SK-N-SH treated with all-trans-retinoic acid at 6 μM for 48 hours (cell line): ENCODE measurements around the gene AATF.

ENCODE experiments used
- OSR1 ChIP-seq: fragments of 250-450 bp; sonication (Bioruptor Pico); IDR thresholded peaks from 2 replicates; pipeline ENCODE4 v1.8.0; 2022; ENCODE audit warnings: moderate library complexity, mild to moderate bottlenecking, inconsistent platforms
- PPARA ChIP-seq: fragments of 250-450 bp; sonication (Bioruptor Pico); IDR thresholded peaks from 2 replicates; pipeline ENCODE4 v1.5.0; 2020; ENCODE audit warnings: mild to moderate bottlenecking, borderline replicate concordance
- ZFP3 ChIP-seq: fragments of 250-450 bp; sonication (Bioruptor Pico); IDR thresholded peaks from 2 replicates; pipeline ENCODE4 v1.5.0; 2020; ENCODE audit warnings: mild to moderate bottlenecking, moderate library complexity
- TF ChIP-seq, protein P1 (sequence below): fragments of 250-450 bp; sonication (Bioruptor Pico); IDR thresholded peaks from 2 replicates; pipeline ENCODE4 v1.8.0; 2020; ENCODE audit warnings: mild to moderate bottlenecking, moderate library complexity, borderline replicate concordance

- TF ChIP-seq, protein P1, sequence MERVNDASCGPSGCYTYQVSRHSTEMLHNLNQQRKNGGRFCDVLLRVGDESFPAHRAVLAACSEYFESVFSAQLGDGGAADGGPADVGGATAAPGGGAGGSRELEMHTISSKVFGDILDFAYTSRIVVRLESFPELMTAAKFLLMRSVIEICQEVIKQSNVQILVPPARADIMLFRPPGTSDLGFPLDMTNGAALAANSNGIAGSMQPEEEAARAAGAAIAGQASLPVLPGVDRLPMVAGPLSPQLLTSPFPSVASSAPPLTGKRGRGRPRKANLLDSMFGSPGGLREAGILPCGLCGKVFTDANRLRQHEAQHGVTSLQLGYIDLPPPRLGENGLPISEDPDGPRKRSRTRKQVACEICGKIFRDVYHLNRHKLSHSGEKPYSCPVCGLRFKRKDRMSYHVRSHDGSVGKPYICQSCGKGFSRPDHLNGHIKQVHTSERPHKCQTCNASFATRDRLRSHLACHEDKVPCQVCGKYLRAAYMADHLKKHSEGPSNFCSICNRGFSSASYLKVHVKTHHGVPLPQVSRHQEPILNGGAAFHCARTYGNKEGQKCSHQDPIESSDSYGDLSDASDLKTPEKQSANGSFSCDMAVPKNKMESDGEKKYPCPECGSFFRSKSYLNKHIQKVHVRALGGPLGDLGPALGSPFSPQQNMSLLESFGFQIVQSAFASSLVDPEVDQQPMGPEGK: no peak
- TF ChIP-seq ZFP3 (CRISPR knock-in tag): no peak
- TF ChIP-seq OSR1: no peak
- TF ChIP-seq PPARA (CRISPR knock-in tag): no peak
Measured at GRCh38 chr17:36972186-36972700, 23.5 kb downstream of the AATF start.
